Endodermal cell (in vitro differentiated cells): ENCODE results near the gene GSDME. TPM values are rescaled to one million over a fixed set of nuclear protein-coding genes. Genes with fewer than 3 reads are reported as not detected.

Experiments
- DNase-seq: peaks from one replicate; pipeline ENCODE4 v3.0.0-alpha.2; 2017
- H3K27ac ChIP-seq: 2 replicates; pipeline ENCODE4 v1.5.1; 2013; ENCODE audit warnings: mild to moderate bottlenecking, low read depth, low read length, moderate library complexity
- H3K27me3 ChIP-seq: 2 replicates; pipeline ENCODE4 v1.6.1; 2013; ENCODE audit warnings: mild to moderate bottlenecking, low read length, moderate library complexity; ENCODE audit not compliant: insufficient read depth, control insufficient read depth, poor library complexity, severe bottlenecking
- H3K36me3 ChIP-seq: 2 replicates; pipeline ENCODE4 v1.7.0; 2013; ENCODE audit warnings: mild to moderate bottlenecking, low read length, moderate library complexity; ENCODE audit not compliant: control insufficient read depth, insufficient read depth
- H3K4me1 ChIP-seq: one replicate; pipeline ENCODE4 v1.7.0; 2013; ENCODE audit warnings: low read length; ENCODE audit not compliant: control insufficient read depth, insufficient read depth
- H3K4me3 ChIP-seq: 2 replicates; pipeline ENCODE4 v1.5.1; 2013; ENCODE audit warnings: mild to moderate bottlenecking, low read length, moderate library complexity
- H3K9ac ChIP-seq: 2 replicates; pipeline ENCODE4 v1.6.1; 2013; ENCODE audit warnings: mild to moderate bottlenecking, low read length, moderate library complexity; ENCODE audit not compliant: poor library complexity, severe bottlenecking; ENCODE audit errors: extremely low read depth
- H3K9me3 ChIP-seq: 2 replicates; pipeline ENCODE4 v1.6.1; 2013; ENCODE audit warnings: mild to moderate bottlenecking, low read length, moderate library complexity; ENCODE audit not compliant: control insufficient read depth
- H3K27ac Mint-ChIP-seq: 2 replicates; pipeline ENCODE4 v1.8.0; 2020; ENCODE audit warnings: mixed read lengths
- H3K27me3 Mint-ChIP-seq: 2 replicates; pipeline ENCODE4 v1.8.0; 2021; ENCODE audit warnings: mild to moderate bottlenecking, mixed read lengths; ENCODE audit not compliant: insufficient read depth
- H3K36me3 Mint-ChIP-seq: 2 replicates; pipeline ENCODE4 v1.8.0; 2020; ENCODE audit warnings: low read depth, mixed read lengths
- H3K4me1 Mint-ChIP-seq: 2 replicates; pipeline ENCODE4 v1.8.0; 2020; ENCODE audit warnings: mixed read lengths
- H3K4me3 Mint-ChIP-seq: 2 replicates; pipeline ENCODE4 v1.8.0; 2020; ENCODE audit warnings: mild to moderate bottlenecking, moderate library complexity, mixed read lengths
- H3K9me3 Mint-ChIP-seq: 2 replicates; pipeline ENCODE4 v1.8.0; 2020; ENCODE audit warnings: mild to moderate bottlenecking, mixed read lengths
- WGBS, 2 experiments: methylation state at CpG; one replicate each; pipeline versions ENCODE4 v1.1.5 to v1.1.7; 2013; ENCODE audit warnings: missing lambda C conversion rate in 2 of 2, mixed read lengths in 1 of 2; ENCODE audit not compliant: insufficient coverage in 1 of 2, insufficient read length in 1 of 2; 5-methylcytosine and 5-hydroxymethylcytosine counted together
- total RNA-seq, 2 donors: library from RNA; stranded (reverse); fragmentation: NEBNext Ultra II Directional in 1 of 2; extraction: Animal tissue kit (Norgen Biotek cat#: 25700) in 1 of 2; gene quantifications; 2 replicates in 1 of 2; 3 replicates in 1 of 2; pipeline ENCODE4 v1.2.1, GENCODE V29; 2021
- TF ChIP-seq, protein P1 (sequence below): fragments of 200-600 bp; sonication (generic); conservative IDR thresholded peaks from 2 replicates; pipeline ENCODE4 v1.5.0; 2021; ENCODE audit warnings: antibody characterized with exemption, mild to moderate bottlenecking

GSDME gene
- total RNA-seq, 2 donors from 2014 or later, result 8.9 to 17.9 TPM

- Mint-ChIP-seq H3K4me1 (peaks cover 5% of the 10 kb centered on the region), H3K27me3 (peaks cover 63% of the 10 kb centered on the region), H3K9me3 (no peaks in the 10 kb centered on the region), H3K4me3 (peak overlapping the region; percentile 74), H3K27ac (no peak overlapping the region), H3K36me3 (no peaks in the 10 kb centered on the region)
- H3K9me3 ChIP-seq, result no peaks in the 10 kb centered on the region
- H3K27me3 ChIP-seq, result peaks cover 55% of the 10 kb centered on the region
- WGBS, 2 experiments, result 92 to 100% methylated on average over 5 to 12 of the region's 12 CpGs
- no peak overlapping the region for H3K27ac ChIP-seq
- H3K4me3 ChIP-seq, result no peak overlapping the region
- H3K36me3 ChIP-seq, result no peaks in the 10 kb centered on the region
- no peak for DNase-seq
- H3K9ac ChIP-seq, result no peak overlapping the region
- no peaks in the 10 kb centered on the region for H3K4me1 ChIP-seq
- TF ChIP-seq, protein P1, sequence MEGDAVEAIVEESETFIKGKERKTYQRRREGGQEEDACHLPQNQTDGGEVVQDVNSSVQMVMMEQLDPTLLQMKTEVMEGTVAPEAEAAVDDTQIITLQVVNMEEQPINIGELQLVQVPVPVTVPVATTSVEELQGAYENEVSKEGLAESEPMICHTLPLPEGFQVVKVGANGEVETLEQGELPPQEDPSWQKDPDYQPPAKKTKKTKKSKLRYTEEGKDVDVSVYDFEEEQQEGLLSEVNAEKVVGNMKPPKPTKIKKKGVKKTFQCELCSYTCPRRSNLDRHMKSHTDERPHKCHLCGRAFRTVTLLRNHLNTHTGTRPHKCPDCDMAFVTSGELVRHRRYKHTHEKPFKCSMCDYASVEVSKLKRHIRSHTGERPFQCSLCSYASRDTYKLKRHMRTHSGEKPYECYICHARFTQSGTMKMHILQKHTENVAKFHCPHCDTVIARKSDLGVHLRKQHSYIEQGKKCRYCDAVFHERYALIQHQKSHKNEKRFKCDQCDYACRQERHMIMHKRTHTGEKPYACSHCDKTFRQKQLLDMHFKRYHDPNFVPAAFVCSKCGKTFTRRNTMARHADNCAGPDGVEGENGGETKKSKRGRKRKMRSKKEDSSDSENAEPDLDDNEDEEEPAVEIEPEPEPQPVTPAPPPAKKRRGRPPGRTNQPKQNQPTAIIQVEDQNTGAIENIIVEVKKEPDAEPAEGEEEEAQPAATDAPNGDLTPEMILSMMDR, result no peak
These were observed 1.5 kb downstream of the GSDME start for GRCh38 chr7:24755541-24756407.

GRCh38 chr7:24754906-24755506 lies 2.3 kb downstream of the GSDME start:
- Mint-ChIP-seq H3K9me3 (no peaks in the 10 kb centered on the region), H3K27me3 (peaks cover 56% of the 10 kb centered on the region), H3K27ac (no peak overlapping the region), H3K4me1 (peaks cover 5% of the 10 kb centered on the region), H3K4me3 (no peak overlapping the region), H3K36me3 (no peaks in the 10 kb centered on the region)
- no peak overlapping the region for H3K27ac ChIP-seq
- 84 to 97% methylated on average over 3 of the region's 3 CpGs for WGBS, 2 experiments
- H3K27me3 ChIP-seq, result peaks cover 51% of the 10 kb centered on the region
- no peak for DNase-seq
- H3K4me1 ChIP-seq, result no peaks in the 10 kb centered on the region
- H3K4me3 ChIP-seq, result no peak overlapping the region
- TF ChIP-seq, protein P1, result no peak
- no peaks in the 10 kb centered on the region for H3K9me3 ChIP-seq
- H3K9ac ChIP-seq, result no peak overlapping the region
- no peaks in the 10 kb centered on the region for H3K36me3 ChIP-seq

DNA sequence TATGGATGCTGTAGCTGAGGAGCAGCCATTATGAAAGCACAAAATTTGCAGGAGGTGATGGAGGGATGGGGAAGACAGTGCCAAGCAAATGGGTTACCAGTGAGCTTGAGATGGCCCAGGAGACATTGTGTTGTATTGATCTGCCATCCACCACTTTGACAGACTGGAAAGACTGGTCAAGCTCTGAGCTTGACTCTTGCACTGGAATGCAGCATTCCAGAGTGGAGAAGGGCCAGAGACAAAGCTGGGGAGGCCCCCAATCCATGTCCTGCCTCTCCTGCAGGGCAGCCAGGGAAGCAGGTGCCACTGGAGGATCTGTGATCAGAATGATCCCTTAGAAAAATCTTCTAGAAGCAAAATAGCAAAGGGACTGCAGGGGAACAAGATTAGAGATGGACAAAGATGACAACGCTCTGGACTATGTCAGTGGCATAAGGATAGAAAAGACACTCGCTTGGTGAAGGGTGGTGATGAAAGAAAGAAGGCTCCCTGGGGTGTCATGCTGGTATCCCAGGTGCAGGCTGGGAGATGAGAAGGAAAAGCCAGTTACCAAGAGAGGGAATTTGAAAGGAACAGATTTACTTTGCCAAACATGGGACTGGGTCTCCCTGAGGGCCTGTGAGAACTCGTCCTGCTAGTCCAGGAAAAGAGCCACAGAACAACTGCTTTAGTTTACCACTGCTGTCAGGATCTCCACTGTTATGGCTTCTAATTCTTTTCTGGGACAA lies 5.0 kb downstream of the GSDME start:
- no peak overlapping the region for H3K4me3 ChIP-seq
- peaks cover 33% of the 10 kb centered on the region for H3K27me3 Mint-ChIP-seq
- no peak for DNase-seq
- H3K9me3 Mint-ChIP-seq, result no peaks in the 10 kb centered on the region
- no peaks in the 10 kb centered on the region for H3K4me1 ChIP-seq
- no peak overlapping the region for H3K4me3 Mint-ChIP-seq
- TF ChIP-seq, protein P1, result no peak
- H3K27ac ChIP-seq, result no peak overlapping the region
- no peaks in the 10 kb centered on the region for H3K36me3 ChIP-seq
- H3K9me3 ChIP-seq, result no peaks in the 10 kb centered on the region
- peaks cover 26% of the 10 kb centered on the region for H3K27me3 ChIP-seq
- WGBS, 2 experiments, result 82 to 91% methylated on average over 3 of the region's 3 CpGs
- H3K36me3 Mint-ChIP-seq, result no peaks in the 10 kb centered on the region
- H3K27ac Mint-ChIP-seq, result no peak overlapping the region
- H3K4me1 Mint-ChIP-seq, result no peaks in the 10 kb centered on the region
- no peak overlapping the region for H3K9ac ChIP-seq
